WTC11 (cell line): ENCODE measurements around the gene OCLN. TPM values are rescaled to one million over a fixed set of nuclear protein-coding genes. Genes with fewer than 3 reads are reported as not detected.
A peak's percentile ranks its signal among the peaks of the same experiment; 100 is the strongest.
"Not testable (repeated sequence)": the region's sequence is repeated elsewhere in the genome, so short reads cannot be mapped to it uniquely, and the experiment has no call there.

Experiments
- ATAC-seq: fragments of 200-7000 bp; cut with Tn5 transposase; 2 replicates; pipeline ENCODE4 v1.10.0; 2021; ENCODE audit warnings: mild to moderate bottlenecking, moderate library complexity
- CTCF ChIA-PET: fragments of 300-600 bp; sonication (Branson Sonifier 250); formaldehyde crosslinking; loops from one replicate; lab custom pipeline; 2021; ENCODE audit warnings: antibody characterized with exemption; lab: Charles Lee
- POLR2A ChIA-PET: fragments of 350-600 bp; sonication (Branson Sonifier 250); formaldehyde crosslinking; loops from one replicate; lab custom pipeline; 2021; ENCODE audit warnings: antibody characterized with exemption; lab: Charles Lee
- DNase-seq: peaks from one replicate; pipeline ENCODE4 v3.0.0; 2021; ENCODE audit warnings: low spot score
- H3K27ac Mint-ChIP-seq: 2 replicates; pipeline ENCODE4 v1.8.0; 2021; ENCODE audit warnings: mixed read lengths
- H3K27me3 Mint-ChIP-seq: 2 replicates; pipeline ENCODE4 v1.8.0; 2021; ENCODE audit warnings: low read depth, mild to moderate bottlenecking, moderate library complexity, mixed read lengths
- H3K36me3 Mint-ChIP-seq: 2 replicates; pipeline ENCODE4 v1.8.0; 2021; ENCODE audit warnings: mixed read lengths
- H3K4me1 Mint-ChIP-seq: 2 replicates; pipeline ENCODE4 v1.8.0; 2022; ENCODE audit warnings: mixed read lengths
- H3K4me3 Mint-ChIP-seq: 2 replicates; pipeline ENCODE4 v1.8.0; 2021; ENCODE audit warnings: mild to moderate bottlenecking, moderate library complexity, mixed read lengths
- H3K9me3 Mint-ChIP-seq: 2 replicates; pipeline ENCODE4 v1.8.0; 2021; ENCODE audit warnings: mixed read lengths
- CREM ChIP-seq: sonication (generic); formaldehyde crosslinking; IDR thresholded peaks from 2 replicates; pipeline ENCODE4 v1.8.1; 2022; ENCODE audit warnings: mild to moderate bottlenecking, missing genetic modification reagents, moderate library complexity
- FOXP1 ChIP-seq: sonication (generic); formaldehyde crosslinking; IDR thresholded peaks from 2 replicates; pipeline ENCODE4 v1.8.0; 2022; ENCODE audit warnings: missing genetic modification reagents, mild to moderate bottlenecking, moderate library complexity, borderline replicate concordance
- GABPB1 ChIP-seq: sonication (generic); formaldehyde crosslinking; IDR thresholded peaks from 2 replicates; pipeline ENCODE4 v1.8.1; 2023; ENCODE audit warnings: mild to moderate bottlenecking, missing genetic modification reagents
- HMGA2 ChIP-seq: fragments of 250-450 bp; sonication (Bioruptor Pico); IDR thresholded peaks from 2 replicates; pipeline ENCODE4 v1.4.0; 2021; ENCODE audit warnings: mild to moderate bottlenecking, moderate library complexity
- NFE2L1 ChIP-seq: sonication (generic); formaldehyde crosslinking; IDR thresholded peaks from 2 replicates; pipeline ENCODE4 v1.8.1; 2023; ENCODE audit warnings: missing genetic modification reagents
- NR2C2 ChIP-seq: sonication (generic); formaldehyde crosslinking; IDR thresholded peaks from 2 replicates; pipeline ENCODE4 v1.8.0; 2022; ENCODE audit warnings: mild to moderate bottlenecking, missing genetic modification reagents
- OVOL2 ChIP-seq: fragments of 250-450 bp; sonication (Bioruptor Pico); IDR thresholded peaks from 2 replicates; pipeline ENCODE4 v1.9.0; 2021; ENCODE audit warnings: mild to moderate bottlenecking, borderline replicate concordance
- SMAD3 ChIP-seq: sonication (generic); formaldehyde crosslinking; IDR thresholded peaks from 2 replicates; pipeline ENCODE4 v1.8.0; 2022; ENCODE audit warnings: missing genetic modification reagents, mild to moderate bottlenecking, borderline replicate concordance
- TCF7 ChIP-seq: sonication (generic); formaldehyde crosslinking; IDR thresholded peaks from 2 replicates; pipeline ENCODE4 v1.8.0; 2022; ENCODE audit warnings: mild to moderate bottlenecking, low read depth, missing genetic modification reagents, moderate library complexity
- TEAD4 ChIP-seq: sonication (generic); formaldehyde crosslinking; IDR thresholded peaks from 2 replicates; pipeline ENCODE4 v1.8.0; 2022; ENCODE audit warnings: mild to moderate bottlenecking, missing genetic modification reagents
- TP53 ChIP-seq: sonication (generic); formaldehyde crosslinking; IDR thresholded peaks from 2 replicates; pipeline ENCODE4 v1.8.1; 2023; ENCODE audit warnings: mild to moderate bottlenecking, missing genetic modification reagents
- ZNF232 ChIP-seq: sonication (generic); formaldehyde crosslinking; IDR thresholded peaks from 2 replicates; pipeline ENCODE4 v1.8.0; 2022; ENCODE audit warnings: mild to moderate bottlenecking, missing genetic modification reagents
- ZNF263 ChIP-seq: sonication (generic); formaldehyde crosslinking; IDR thresholded peaks from 2 replicates; pipeline ENCODE4 v1.8.1; 2022; ENCODE audit warnings: low read depth, mild to moderate bottlenecking, moderate library complexity, missing genetic modification reagents
- ZNF317 ChIP-seq: sonication (generic); formaldehyde crosslinking; IDR thresholded peaks from 2 replicates; pipeline ENCODE4 v1.8.1; 2023; ENCODE audit warnings: low read depth, mild to moderate bottlenecking, moderate library complexity, missing genetic modification reagents, borderline replicate concordance
- ZNF423 ChIP-seq: fragments of 250-450 bp; sonication (Bioruptor Pico); IDR thresholded peaks from 2 replicates; pipeline ENCODE4 v2.1.2; 2022; ENCODE audit warnings: mild to moderate bottlenecking, moderate library complexity
- ZNF671 ChIP-seq: fragments of 250-450 bp; sonication (Bioruptor Pico); IDR thresholded peaks from 2 replicates; pipeline ENCODE4 v1.8.0; 2021; ENCODE audit warnings: mild to moderate bottlenecking
- total RNA-seq: library from RNA; stranded (reverse); gene quantifications from 3 replicates; pipeline ENCODE4 v1.2.3, GENCODE V29; 2021
- TF ChIP-seq, protein P1 (sequence below): fragments of 250-450 bp; sonication (Bioruptor Pico); IDR thresholded peaks from 2 replicates; pipeline ENCODE4 v2.1.2; 2022; ENCODE audit warnings: mild to moderate bottlenecking, moderate library complexity
- TF ChIP-seq, protein P2 (sequence below): sonication (generic); formaldehyde crosslinking; IDR thresholded peaks from 2 replicates; pipeline ENCODE4 v1.8.1; 2023; ENCODE audit warnings: mild to moderate bottlenecking, missing genetic modification reagents, moderate library complexity
- TF ChIP-seq, protein P3 (sequence below): sonication (generic); formaldehyde crosslinking; IDR thresholded peaks from 2 replicates; pipeline ENCODE4 v1.8.0; 2022; ENCODE audit warnings: mild to moderate bottlenecking, missing genetic modification reagents

The OCLN gene
- total RNA-seq, 1 experiment from 2014 or later = 58.3 TPM

DNA sequence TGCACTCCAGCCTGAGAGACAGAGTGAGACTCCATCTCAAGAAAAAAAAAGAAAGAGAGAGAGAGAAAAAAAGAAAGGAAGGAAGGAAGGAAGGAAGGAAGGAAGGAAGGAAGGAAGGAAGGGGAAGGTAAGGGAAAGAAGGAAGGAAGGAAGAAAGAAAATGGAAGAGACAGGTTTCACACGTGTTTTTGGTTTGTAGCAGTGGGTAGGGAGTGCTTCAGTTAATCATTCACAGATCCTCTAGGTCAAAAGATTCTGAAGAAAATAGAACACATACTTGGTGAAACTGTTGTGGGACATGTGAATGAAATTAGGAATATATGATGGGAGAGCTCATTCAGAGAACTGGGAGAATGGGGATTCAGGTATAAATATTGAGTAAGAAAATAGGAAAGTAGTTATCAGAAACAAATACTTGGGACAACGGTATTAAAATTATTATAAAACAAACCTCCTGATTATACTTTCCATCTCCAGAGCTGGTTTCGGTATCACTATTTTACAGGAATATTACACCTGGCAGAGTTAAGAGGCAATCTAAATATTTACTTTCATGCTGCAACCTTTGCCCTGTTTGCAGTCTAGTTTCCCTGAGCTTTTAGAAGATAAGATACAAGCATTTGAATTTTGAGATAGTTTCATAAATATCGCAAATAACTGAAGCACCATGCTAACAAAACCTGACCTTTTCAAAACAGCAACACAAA is 40.5 kb upstream of the OCLN start (continued):
- TF ChIP-seq FOXP1 (CRISPR knock-in tag) (no peak), OVOL2 (CRISPR knock-in tag) (no peak), ZNF423 (CRISPR knock-in tag) (no peak), ZNF232 (CRISPR knock-in tag) (no peak), ZNF671 (CRISPR knock-in tag) (no peak), TCF7 (no peak), NFE2L1 (CRISPR knock-in tag) (no peak)
- TF ChIP-seq, protein P1, sequence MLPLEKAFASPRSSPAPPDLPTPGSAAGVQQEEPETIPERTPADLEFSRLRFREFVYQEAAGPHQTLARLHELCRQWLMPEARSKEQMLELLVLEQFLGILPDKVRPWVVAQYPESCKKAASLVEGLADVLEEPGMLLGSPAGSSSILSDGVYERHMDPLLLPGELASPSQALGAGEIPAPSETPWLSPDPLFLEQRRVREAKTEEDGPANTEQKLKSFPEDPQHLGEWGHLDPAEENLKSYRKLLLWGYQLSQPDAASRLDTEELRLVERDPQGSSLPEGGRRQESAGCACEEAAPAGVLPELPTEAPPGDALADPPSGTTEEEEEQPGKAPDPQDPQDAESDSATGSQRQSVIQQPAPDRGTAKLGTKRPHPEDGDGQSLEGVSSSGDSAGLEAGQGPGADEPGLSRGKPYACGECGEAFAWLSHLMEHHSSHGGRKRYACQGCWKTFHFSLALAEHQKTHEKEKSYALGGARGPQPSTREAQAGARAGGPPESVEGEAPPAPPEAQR (CRISPR knock-in tag) = no peak

DNA sequence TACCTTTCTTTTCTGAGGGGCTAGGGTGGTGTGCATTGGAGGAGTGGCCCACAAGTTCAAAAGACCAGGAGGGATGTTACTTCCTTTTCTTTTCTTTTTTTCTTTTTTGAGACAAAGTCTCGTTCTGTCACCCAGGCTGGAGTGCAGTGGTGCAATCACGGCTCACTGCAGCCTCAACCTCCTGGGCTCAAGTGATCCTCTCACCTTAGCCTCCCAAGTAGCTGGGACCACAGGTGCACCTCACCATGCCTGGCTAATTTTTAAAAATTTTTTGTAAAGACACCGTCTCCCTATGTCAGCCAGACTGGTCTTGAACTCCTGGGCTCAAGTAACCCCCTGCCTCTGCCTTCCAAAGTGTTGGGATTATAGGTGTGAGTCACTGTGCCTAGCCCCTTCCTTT is 39.1 kb upstream of the OCLN start:
- H3K4me1 Mint-ChIP-seq, H3K27ac Mint-ChIP-seq, CTCF ChIA-PET, H3K36me3 Mint-ChIP-seq, H3K9me3 Mint-ChIP-seq, ATAC-seq, POLR2A ChIA-PET, H3K4me3 Mint-ChIP-seq, DNase-seq, H3K27me3 Mint-ChIP-seq: not testable (repeated sequence)

DNA sequence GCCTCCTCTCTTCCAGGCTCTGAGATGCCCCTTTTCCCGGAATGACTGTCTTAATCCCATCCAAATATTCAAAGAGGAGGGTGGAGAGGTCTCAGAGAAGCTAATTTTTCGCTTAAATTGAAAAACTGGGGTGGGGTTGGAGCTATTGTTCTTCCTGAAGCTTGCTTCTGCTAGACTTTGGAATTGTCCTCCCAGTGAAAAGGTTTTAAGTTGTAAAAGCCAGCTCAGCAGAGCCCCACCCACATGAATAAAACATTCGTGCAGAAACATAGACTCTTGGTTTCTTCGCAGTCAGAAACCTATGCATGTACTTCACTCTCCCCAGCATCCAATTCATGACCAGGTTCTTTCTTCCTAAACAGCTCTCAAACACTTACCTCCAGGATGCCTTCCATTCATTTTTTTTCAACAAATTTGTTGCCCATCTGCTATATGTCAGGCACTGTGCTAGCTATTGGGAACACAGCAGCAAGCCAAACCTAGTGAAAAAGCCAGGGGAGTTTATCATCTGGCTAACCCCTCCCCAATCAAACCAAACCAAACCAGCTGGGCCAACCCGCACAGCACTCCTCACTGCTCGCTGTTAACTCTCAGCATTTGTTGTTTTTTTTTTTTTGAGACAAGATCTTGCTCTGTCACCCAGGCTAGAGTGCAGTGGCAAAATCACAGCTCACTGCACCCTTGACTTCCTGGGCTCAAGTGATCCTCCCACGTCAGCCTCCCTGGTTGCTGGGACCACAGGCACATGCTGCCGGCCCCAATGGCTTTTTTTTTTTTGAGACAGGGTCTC is 37.9 kb upstream of the OCLN start:
- H3K4me1 Mint-ChIP-seq = peaks cover 5% of the 10 kb centered on the region; the same call in 1 of the 2 replicates
- CTCF ChIA-PET = no interaction called here
- DNase-seq = no peak
- TF ChIP-seq TP53 (no peak), ZNF317 (CRISPR knock-in tag) (no peak), TEAD4 (CRISPR knock-in tag) (no peak), SMAD3 (no peak), TCF7 (no peak), ZNF263 (no peak), CREM (CRISPR knock-in tag) (no peak), HMGA2 (CRISPR knock-in tag) (no peak), GABPB1 (CRISPR knock-in tag) (no peak), NR2C2 (no peak)
- TF ChIP-seq, protein P2, sequence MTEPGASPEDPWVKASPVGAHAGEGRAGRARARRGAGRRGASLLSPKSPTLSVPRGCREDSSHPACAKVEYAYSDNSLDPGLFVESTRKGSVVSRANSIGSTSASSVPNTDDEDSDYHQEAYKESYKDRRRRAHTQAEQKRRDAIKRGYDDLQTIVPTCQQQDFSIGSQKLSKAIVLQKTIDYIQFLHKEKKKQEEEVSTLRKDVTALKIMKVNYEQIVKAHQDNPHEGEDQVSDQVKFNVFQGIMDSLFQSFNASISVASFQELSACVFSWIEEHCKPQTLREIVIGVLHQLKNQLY (CRISPR knock-in tag) = no peak
- TF ChIP-seq, protein P3, sequence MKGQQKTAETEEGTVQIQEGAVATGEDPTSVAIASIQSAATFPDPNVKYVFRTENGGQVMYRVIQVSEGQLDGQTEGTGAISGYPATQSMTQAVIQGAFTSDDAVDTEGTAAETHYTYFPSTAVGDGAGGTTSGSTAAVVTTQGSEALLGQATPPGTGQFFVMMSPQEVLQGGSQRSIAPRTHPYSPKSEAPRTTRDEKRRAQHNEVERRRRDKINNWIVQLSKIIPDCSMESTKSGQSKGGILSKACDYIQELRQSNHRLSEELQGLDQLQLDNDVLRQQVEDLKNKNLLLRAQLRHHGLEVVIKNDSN (CRISPR knock-in tag) = no peak
- TF ChIP-seq, all 79 proteins: peak for 0
- no peaks in the 10 kb centered on the region for H3K27me3 Mint-ChIP-seq
- ATAC-seq = no peak
- peaks cover 12% of the 10 kb centered on the region for H3K9me3 Mint-ChIP-seq
- no peak overlapping the region for H3K4me3 Mint-ChIP-seq
- no peaks in the 10 kb centered on the region for H3K36me3 Mint-ChIP-seq
- H3K27ac Mint-ChIP-seq = peak overlapping the region; percentile 14; the same call in 1 of the 2 replicates
- POLR2A ChIA-PET = interaction anchor here (0.9 kb wide), 1 partner anchor 38 kb away, joined by 3 read pairs; the partner anchor contains the start of gene OCLN

DNA sequence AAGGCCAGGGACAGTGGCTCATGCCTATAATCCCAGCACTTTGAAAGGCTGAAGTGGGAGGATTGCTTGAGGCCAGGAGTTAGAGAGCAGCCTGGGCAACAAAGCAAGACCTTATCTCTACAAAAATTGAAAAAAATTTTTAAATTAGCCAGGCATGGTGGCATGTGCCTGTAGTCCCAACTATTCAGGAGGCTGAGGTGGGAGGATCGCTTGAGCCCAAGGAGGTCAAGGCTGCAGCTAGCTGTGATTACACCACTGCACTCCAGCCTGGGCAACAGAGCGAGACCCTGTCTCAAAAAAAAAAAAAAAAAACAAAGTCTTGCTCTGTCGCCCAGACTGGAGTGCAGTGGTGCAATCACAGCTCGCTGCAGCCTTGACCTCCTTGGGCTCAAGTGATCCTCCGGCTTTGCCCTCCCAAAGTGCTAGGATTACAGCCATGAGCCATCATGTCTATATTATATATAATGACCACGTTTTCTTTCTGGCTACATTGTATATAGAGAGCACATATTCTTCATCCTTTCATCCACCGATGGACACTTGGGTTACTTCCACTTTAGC is 37.1 kb upstream of the OCLN start:
- POLR2A ChIA-PET, H3K27ac Mint-ChIP-seq, ATAC-seq, H3K27me3 Mint-ChIP-seq, DNase-seq, CTCF ChIA-PET, H3K4me1 Mint-ChIP-seq, H3K36me3 Mint-ChIP-seq, H3K4me3 Mint-ChIP-seq: not testable (repeated sequence)
- H3K9me3 Mint-ChIP-seq = peaks cover 14% of the 10 kb centered on the region
